Activated CD4-positive, CD25-positive, alpha-beta regulatory T cell treated with anti-CD3 and anti-CD28 coated beads, Interleukin-2, amount 50 U/mL, for 72 hours (primary cell): ENCODE measurements around the gene GATM.

Experiments used
- DNase-seq: peaks from one replicate; pipeline ENCODE4 v3.0.0; 2021

The GATM gene, protein sequence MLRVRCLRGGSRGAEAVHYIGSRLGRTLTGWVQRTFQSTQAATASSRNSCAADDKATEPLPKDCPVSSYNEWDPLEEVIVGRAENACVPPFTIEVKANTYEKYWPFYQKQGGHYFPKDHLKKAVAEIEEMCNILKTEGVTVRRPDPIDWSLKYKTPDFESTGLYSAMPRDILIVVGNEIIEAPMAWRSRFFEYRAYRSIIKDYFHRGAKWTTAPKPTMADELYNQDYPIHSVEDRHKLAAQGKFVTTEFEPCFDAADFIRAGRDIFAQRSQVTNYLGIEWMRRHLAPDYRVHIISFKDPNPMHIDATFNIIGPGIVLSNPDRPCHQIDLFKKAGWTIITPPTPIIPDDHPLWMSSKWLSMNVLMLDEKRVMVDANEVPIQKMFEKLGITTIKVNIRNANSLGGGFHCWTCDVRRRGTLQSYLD

DNA sequence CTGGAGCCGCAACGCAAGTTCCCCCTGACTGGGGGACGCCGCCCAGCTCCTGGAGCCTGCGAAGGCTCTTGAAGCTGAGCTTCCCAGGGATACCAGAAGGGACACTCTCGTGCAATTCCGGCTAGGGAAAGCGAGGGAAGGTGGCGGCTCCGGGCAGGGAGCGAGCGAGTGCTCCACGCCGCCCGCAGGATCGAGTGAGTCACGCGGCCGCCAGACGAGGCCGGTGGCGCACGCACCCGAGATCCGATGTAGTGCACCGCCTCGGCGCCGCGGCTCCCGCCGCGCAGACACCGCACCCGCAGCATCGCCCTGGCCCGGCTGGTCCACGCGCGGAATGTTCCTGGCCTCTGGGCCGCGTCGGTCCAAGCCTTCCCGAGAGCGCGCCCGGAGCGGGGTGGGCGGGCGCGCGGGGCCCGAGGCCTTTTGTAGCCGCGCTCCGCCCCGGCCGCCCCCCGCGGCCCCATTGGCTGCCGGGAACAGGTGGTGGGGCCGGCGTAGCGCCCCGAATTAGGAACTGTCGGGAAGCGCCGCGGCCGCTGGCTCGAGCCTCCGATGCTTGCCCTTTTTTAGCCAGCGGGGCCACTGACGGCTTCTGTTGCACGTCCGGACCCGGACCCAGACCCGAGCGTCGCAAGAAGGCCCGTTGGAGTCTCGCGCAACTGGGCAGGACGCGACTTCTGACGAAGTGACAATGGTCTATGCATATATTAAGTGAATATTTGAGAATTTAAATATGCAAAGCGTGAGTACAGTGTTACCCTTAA, at the start of gene GATM:
GATM (minus strand) TSS at position 396 of the 764 bp plus-strand sequence; CDS start at position 305, 91 bp downstream.
- DNase-seq: peak; percentile 45

DNA sequence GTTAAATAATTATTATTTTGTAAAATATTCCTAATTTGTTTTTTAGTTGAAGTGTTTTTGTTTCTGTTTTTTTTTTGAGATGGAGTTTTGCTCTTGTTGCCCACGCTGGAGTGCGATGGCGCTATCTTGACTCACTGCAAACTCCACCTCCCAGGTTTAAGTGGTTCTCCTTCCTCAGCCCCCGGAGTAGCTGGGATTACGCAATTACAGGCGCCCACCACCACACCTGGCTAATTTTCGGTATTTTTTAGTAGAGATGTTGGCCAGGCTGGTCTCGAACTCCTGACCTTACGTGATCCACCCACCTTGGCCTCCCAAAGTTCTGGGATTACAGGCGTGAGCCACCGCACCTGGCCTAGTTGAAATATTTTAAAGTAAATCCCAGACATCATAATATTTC, 48.7 kb upstream of the GATM start:
- no peak for DNase-seq

DNA sequence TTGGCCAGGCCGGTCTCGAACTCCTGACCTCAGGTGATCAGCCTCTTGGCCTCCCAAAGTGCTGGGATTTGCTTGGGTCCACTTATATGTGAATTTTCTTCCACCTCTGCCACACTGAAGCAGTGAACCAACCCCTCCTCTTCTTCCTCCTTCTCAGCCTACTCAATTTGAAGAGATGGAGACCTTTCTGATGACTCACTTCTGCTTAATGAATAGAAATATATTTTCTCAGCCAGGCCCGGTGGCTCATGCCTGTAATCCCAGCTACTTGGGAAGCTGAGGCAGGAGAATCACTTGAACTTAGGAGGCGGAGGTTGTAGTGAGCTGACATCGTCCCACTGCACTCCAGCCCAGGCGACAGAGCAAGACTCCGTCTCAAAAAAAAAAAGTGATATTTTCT, 46.8 kb upstream of the GATM start:
- DNase-seq: no peak

DNA sequence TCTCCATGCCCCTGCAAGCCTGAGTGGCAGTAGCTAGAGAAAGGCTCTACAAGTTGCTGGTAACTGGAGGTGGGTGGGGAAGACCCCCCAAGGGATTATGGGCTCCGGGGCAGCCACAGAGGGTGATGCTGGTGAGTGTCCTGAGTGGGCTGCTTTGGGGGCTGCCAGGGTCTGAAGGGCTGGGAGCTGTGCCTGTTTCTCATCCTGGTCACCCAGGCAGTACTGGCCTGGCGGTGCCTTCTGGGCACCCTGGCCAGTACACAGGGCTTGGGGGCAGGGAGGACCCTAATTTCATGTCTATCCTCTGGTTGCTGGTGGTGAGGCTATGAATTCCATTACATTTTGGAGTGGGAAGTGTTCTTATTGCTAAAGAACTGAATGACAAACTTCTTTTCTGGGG, 46.1 kb upstream of the GATM start:
- no peak for DNase-seq

DNA sequence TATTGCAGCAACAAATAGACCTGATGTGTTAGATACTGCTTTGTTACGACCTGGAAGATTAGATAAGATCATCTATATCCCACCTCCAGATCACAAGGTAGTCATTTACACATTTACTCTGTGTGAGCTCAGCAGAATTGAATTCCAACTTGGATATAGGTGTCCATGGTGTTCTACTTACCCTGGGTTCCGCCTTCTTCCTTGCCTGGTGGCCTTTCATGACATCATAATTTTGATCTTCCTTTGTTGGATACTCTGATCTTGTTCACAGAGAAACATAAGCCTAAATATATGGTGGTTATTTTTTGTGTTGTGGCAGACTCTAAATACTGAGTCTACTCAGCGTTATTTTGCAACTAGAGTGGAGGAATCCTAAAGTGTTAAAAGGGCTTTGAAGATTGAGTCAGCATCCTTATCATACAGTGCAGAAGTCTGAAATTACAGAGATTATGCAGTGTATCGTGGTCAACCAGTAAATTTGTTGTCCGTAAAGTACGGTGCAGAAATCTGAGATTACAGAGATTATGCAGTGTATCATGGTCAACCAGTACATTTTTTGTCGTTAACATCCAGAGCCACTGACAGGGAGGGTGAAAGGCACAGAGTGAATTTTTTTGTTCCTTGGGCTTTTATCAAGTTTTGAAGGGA, 39.1 kb upstream of the GATM start:
- DNase-seq: no peak

DNA sequence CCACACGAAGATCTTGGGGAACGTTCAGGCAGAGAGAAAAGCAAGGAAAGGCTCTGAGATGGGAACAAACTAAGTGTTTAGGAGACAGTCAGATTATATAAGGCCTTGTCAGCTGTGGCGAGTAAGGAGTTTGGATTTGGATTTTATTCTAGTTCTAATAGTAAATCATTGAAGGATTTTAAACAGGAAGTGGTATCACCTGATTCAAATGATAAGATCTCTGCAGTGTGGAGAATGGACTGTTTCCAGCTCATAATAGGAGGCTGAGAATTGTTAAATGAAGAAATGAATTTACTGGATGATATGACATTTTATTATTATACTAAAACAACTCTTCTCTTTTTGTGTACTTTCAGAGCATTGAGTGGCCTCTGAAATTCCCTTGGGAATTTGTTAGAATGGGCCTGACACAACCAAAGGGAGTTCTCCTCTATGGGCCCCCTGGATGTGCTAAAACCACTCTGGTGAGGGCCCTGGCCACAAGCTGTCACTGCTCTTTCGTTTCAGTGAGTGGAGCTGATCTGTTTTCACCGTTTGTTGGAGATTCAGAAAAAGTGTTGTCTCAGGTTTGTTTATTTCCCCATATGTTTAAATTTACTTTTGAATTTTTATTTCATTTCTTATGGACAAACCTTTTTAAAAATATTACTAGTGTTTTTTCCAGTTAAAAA, 36.0 kb upstream of the GATM start:
- no peak for DNase-seq

DNA sequence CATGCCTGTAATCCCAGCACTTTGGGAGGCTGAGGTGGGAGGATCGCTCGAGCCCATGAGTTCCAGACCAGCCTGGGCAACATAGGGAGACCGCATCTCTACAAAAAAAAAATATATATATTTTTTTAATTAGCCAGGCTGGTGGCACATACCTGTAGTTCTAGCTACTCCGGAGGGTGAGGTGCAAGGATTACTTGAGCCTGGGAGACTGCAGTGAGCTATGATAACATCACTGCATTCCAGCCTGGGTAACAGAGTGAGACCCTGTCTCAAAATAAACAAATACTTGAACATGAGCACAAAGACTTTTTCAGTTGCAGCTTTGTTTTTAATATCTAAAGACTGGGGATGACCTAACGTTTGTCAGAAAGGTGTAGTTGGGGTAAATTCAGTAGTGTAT, 31.3 kb upstream of the GATM start:
- no peak for DNase-seq

DNA sequence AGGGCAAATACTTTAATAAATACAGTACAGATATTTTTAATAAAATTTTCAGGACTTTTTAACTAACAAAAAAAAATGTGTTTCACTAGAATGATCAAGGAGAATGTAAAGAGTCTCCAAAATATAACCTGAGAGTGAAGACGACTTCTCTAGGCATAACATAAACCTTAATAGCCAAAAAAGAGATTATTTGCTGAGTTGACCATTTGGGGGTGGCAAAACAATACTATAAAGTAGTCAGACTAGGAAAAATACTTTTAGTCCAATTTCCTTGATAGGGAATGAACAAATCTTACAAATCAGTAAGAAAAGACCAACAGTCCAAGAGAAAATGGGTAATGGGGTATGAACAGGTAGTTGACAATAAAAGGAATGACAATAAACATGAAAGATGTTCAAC, 29.4 kb upstream of the GATM start:
- DNase-seq: no peak

DNA sequence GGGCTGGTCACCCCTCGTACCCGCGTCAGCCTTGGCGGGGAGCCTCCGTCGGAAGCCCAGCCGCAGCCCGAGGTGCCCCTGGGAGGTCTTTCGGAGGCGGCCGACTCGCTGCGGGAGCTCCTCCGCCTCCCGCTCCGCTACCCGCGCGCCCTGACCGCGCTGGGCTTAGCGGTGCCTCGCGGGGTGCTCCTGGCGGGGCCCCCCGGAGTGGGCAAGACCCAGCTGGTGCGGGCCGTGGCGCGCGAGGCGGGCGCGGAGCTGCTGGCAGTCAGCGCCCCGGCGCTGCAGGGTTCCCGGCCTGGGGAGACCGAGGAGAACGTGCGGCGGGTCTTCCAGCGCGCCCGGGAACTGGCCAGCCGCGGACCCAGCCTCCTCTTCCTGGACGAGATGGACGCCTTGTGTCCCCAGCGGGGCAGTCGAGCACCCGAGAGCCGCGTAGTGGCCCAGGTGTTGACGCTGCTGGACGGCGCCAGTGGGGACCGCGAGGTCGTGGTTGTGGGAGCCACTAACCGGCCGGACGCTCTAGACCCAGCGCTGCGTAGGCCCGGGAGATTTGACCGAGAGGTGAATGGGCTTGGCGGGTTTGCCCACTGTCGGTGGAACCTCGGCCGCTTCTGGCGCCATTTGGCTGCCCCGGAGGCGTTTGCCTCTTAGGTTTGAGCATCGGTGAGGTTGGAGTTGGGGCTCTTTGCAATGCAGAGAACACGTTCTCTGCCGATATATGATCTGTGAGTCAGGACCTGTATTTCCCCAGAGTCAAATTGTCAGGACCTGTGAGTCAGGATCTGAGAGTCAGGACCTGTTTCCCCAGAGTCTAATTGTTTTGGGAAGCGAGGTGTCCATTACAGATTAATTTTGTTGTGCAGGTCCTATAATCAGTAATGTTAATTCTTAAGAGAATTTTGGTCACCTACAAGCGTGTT, 24.9 kb upstream of the GATM start:
- peak; percentile 47 for DNase-seq

DNA sequence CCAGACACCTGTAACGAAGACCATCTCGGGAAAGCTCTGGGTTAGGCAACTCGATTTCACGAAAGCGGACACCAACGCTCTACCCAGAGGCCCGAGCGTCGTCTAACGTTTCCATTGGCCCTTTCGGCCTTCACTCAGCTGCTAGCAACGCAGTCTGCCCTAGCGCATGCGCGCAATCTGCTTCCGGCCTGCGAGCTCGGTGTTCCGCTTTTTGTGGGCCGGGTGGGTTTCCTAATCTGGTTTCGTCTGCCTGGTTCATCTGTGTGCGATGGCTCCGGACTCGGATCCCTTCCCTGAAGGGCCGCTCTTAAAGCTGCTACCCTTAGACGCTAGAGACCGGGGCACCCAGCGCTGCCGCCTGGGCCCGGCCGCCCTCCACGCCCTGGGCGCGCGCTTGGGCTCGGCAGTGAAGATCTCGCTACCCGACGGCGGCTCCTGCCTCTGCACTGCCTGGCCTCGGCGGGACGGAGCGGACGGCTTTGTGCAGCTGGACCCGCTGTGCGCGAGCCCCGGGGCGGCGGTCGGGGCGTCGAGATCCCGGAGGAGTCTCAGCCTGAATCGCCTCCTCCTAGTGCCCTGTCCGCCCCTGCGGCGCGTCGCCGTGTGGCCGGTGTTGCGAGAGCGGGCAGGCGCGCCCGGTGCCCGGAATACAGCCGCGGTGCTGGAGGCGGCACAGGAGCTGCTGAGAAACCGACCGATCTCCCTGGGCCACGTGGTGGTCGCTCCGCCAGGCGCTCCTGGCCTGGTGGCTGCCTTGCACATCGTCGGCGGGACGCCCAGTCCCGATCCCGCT, 24.0 kb upstream of the GATM start:
- DNase-seq: peak; percentile 93

DNA sequence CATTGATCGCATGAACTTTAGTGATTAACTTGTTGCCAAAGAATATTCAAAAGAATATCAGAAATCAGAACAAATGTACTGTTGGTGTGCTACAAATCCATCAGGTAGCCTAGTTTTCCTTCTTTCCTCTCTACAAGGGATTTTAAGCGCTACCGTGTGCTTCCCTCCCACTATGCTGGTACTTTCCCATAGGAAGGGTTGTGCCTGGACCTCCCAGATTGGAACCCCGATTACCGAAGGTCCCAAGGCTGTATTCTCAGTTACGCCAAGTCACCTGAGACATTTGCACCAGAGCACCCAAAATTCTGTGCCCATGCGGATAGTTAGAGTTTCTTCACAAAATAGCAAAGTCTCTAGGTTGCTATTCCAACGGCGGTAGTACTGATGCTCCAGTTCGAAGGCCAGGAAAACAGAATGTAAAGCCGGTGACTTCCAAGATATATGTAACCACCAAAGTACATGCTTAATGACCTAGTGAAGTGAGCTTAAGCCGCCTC, 23.4 kb upstream of the GATM start:
- peak; percentile 32 for DNase-seq

DNA sequence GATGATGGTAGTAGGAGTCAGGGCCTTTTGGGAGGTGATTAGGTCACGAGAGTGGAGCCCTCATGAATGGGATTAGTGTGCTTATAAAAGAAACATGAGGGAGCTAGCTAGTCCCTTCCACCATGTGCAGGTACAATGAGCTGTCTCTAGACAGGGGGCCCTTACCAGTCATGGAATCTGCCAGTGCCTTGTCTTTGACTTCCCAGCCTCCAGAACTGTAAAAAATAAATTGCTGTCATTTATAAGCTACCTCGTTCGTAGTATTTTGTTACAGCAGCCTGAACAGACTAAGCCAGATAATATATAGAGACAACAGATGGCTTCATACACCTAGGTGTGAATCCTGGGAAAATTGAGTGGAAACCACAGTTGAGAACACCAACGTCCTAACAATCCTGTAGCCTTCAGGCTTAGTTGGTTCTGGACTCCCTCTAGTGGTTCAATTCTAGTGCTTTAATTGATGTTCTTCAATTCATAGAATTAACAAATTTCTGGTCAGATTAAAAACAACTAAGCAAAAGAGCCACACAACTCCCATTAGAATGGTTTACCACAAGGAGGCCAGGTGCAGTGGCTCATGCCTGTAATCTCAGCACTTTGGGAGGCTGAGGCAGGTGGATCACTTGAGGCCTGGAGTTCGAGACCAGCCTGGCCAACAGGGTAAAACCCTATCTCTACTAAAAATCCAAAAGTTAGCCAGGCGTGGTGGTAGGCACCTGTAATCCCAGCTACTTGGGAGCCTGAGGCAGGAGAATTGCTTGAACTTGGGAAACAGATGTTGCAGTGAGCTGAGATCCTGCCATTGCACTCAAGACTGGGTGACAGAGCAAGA, 21.3 kb upstream of the GATM start:
- no peak for DNase-seq

DNA sequence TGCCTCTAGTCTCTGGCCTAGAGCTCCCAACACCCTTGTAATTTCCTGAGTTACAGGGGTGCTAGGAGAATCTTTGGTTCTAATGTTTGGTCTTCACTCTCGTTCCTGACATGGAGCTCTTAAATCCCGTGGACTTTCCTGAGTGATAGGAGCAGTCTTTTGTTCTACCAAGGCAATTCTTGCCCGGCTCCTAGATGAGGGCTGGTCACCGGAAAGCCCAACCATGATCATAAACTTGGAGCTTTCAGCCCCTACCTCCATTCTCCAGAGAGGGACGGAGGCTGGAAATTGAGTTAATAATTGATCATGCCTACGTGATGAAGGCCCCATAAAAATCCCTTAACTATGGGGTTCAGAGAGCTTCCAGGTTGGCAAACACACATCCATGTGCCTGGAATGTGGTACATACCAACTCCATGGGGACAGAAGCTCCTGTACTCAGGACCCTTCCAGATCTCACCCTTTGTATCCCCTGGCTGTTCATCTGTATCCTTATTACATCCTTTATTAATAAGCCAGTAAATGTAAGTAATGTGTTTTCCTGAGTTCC, 18.8 kb upstream of the GATM start:
- no peak for DNase-seq

DNA sequence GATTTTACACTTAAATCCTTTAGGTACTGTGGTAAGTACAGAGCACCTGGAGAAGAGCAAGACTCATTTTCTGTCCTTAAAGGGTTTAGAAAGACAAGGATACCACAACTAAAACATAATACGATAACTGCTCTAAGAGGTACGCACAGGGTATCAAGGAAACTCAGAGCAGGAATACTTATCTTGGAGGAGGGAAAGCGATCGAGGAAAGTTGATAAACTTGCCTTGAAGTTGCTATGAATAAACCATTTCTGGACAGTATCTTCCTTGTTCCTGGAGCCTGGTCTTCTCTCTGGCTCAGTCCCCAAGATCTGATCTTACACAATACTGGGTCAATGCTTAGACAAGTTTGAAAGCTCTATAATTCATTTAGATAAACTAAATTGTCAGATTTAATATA, 17.6 kb upstream of the GATM start:
- no peak for DNase-seq

DNA sequence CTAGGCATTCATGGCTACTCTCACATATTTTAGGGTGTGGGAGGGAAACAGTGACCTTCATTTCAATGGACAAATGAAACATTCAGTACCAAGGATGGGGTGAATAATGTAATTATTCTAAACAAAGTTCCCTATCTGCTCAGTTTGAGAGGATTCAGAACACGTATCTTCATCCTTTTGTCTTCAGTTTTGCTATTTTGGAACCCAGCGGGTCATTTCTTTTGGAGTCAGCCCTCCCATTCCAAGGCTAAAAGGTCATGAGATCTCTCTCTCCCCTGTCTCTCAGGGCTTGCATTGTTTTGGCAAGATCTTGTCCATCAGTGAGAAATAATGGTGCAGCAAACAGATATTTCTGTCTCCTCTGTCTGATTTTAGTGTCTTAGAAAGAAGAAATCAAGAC, 16.3 kb upstream of the GATM start:
- no peak for DNase-seq

DNA sequence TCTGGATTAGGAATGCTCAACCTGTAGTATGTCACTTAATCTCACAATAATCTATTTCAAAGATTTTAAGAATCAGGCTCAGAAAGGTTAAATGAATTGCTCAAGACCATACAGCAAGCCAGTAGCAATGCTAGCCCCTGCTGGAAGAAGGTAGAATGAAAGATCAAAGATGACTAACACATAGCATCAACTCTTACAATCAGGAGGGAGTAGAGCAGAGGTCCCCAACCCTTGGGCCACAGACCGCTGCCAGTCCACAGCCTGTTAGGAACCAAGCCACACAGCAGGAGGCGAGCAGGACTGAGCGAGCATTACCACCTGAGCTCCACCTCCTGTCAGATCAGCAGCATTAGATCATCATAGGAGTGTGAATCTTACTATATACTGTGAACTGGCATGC, 15.5 kb upstream of the GATM start:
- DNase-seq: no peak

DNA sequence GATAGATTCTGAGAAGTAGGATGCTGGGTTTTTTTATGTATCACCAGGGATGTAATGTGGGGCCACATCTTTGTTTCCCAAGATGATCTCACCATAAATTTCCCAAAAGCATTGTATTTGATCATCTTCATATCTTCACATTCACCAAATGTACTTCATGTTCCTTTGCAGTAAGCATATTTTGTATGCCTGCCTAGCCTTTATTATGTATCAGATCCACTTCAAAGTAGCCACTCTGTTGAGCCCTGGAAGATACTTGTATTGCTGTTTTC, 14.2 kb upstream of the GATM start:
- no peak for DNase-seq

DNA sequence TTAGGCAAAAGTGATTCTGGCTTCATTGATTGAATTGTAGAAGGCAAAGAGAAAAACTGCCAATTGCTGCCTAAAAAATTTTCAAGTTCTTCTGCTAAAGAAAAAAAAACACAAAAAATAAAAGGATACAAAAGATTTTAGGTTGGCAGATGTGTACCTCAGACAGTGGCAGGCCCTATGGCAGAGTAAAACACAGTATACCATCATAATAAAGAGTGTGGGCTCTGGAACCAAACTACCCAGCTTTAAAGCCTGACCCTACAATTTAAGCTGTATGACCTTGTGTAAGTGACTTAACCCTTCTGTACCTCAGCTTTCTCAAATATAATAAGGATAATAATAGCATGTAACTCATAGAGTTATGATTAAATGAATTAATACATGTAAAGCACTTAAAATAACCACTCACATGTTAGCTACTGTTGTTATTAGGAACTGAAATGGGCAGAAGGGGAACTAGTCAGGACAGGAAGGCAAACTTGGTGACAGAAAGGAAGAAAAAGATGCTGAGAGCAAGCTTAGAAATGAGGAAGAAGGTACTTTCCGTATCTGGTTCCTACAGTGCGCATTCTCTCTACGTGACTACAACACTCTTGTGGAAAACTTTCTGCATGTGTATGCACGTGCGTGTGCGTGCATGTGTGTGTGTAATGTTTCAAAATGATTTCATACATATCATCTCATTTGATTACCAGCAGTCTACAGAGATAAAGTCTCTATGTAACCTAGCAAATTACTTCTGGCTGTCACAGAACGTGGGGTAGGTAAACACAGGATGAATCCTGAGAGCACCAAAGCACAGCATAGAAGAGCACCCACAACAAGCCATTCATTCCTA, 13.6 kb upstream of the GATM start:
- no peak for DNase-seq

DNA sequence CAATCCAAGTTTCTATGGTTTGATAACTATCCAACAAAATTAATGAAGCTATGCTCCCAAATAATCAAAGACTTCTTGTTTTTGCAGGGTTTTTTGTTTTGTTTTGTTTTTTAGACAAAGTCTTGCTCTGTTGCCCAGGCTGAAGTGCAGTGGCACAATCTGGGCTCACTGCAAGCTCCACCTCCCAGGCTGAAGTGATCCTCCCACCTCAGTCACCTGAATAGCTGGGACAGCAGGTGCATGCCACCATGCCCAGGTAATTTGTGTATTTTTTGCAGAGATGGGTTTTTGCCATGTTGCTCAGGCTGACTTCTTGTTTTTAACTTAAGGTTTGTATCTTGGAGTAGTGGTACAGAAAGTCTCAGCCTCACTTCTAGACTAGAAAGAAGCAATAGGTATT, 11.0 kb upstream of the GATM start:
- no peak for DNase-seq
